ENCODE data around the gene TSHZ3. TPM values are rescaled to one million over a fixed set of nuclear protein-coding genes. Genes with fewer than 3 reads are reported as not detected.
A peak's percentile ranks its signal among the peaks of the same experiment; 100 is the strongest.

Gene TSHZ3
- total RNA-seq, 8 experiments from 2014 or later, result 2.2 to 22.2 (median 14.0) TPM

DNA sequence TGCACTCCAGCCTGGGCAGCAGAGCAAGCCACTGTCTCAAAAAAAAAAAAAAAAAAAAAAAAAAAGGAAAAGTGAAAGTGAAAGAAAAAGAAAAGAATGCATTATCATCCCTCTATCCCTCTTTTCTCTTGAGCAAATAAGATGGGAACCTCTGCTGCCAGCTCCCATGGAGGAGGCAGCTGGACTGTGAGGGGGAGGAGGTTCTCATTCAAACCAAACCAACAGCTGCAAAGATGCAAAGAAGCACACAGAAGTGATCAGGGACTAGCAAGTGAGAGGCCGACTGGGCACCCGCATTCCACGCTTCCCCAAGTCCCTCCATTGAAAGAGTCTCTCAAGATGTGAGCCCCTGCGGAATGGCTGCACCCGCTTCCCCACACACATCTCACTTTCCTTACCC is 63.5 kb downstream of the TSHZ3 start:
- no peak overlapping the region for H3K27ac ChIP-seq
- ATAC-seq (replicated peaks in 6 of 8), result peak in 2 of 8 experiments; percentile 72 to 81
- in situ Hi-C loops (cut with MboI; ENCODE audit: low pct_unique_long_range_greater_than_20kb in 2 of 9, low sequenced_read_pairs in 9 of 9, unreplicated experiment in 9 of 9), result no loop called here
- H3K4me3 ChIP-seq, result no peak overlapping the region
- peaks cover 0 to 29% of the 10 kb centered on the region in 2 donors for H3K4me1 ChIP-seq (replicated peaks in 1 of 2)
- whole genome bisulfite sequencing, 10 experiments, result 0 to 92% (median 47%) methylated on average over 1 to 4 of the region's 5 CpGs; no CpG with 5 or more reads in 2 of the 10 experiments

DNA sequence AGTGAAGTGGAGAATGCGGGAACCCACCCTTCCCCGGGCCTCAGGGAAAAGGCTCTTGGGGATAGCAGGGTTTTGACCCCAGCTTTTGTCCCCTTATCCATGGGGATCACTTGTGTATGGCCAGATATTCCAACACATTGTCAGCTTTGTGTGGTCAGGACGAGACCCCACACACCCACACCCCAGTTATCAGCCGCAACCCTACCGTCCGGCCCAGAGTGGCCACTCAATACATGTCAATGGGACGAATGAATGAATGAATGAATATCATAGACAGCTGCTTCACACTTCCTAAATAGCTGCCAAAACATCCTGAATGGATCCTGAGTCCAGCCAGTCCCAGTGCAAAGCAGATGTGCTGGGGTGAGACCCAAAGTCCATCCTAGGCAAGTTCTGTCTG is 64.6 kb downstream of the TSHZ3 start:
- Histone ChIP-seq H3K4me1 (replicated peaks in 1 of 2) (peaks cover 0 to 25% of the 10 kb centered on the region in 2 donors), H3K27ac (no peak overlapping the region), H3K4me3 (no peak overlapping the region)
- in situ Hi-C loops (cut with MboI; ENCODE audit: low pct_unique_long_range_greater_than_20kb in 2 of 9, low sequenced_read_pairs in 9 of 9, unreplicated experiment in 9 of 9), result no loop called here
- 20 to 100% (median 86%) methylated on average over 1 to 6 of the region's 7 CpGs; no CpG with 5 or more reads in 5 of the 10 experiments for WGBS, 10 experiments
- no peak for ATAC-seq (replicated peaks in 6 of 8)

GRCh38 chr19:31283701-31284100 is 65.5 kb downstream of the TSHZ3 start:
- ATAC-seq (replicated peaks in 6 of 8), result peak in 1 of 8 experiments; percentile 37
- no peak overlapping the region for H3K4me3 ChIP-seq
- in situ Hi-C loops (cut with MboI; ENCODE audit: low pct_unique_long_range_greater_than_20kb in 2 of 9, low sequenced_read_pairs in 9 of 9, unreplicated experiment in 9 of 9), result no loop called here
- H3K27ac ChIP-seq, result no peak overlapping the region
- WGBS, 10 experiments, result 87 to 100% (median 96%) methylated on average over 1 to 6 of the region's 8 CpGs; no CpG with 5 or more reads in 5 of the 10 experiments
- H3K4me1 ChIP-seq (replicated peaks in 1 of 2), result peaks cover 0 to 17% of the 10 kb centered on the region in 2 donors

DNA sequence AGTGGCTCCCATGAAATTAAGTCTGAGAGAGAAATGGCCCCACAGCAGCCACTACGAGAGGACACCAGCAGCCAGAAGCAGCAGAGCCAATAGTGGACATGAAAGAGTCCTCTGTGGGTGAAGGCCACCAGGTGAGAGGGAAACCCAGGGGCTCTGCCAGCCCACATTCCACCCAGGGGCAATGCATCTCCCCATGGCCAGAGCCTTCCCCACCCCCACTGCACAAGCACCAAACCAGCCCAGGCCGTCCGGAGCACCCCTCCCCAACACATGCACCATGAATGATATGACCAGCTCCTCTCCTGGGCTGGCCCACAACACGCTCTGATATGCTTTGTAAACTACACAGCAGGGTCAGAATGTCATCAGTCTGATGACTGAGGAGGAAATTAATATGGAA is 66.9 kb downstream of the TSHZ3 start:
- ATAC-seq (replicated peaks in 6 of 8), result no peak
- 71 to 100% (median 90%) methylated on average over 1 to 2 of the region's 4 CpGs; no CpG with 5 or more reads in 7 of the 10 experiments for WGBS, 10 experiments
- Histone ChIP-seq H3K27ac (no peak overlapping the region), H3K4me3 (no peak overlapping the region), H3K4me1 (replicated peaks in 1 of 2) (peaks cover 0 to 17% of the 10 kb centered on the region in 2 donors)
- in situ Hi-C loops (cut with MboI; ENCODE audit: low pct_unique_long_range_greater_than_20kb in 2 of 9, low sequenced_read_pairs in 9 of 9, unreplicated experiment in 9 of 9), result no loop called here

DNA sequence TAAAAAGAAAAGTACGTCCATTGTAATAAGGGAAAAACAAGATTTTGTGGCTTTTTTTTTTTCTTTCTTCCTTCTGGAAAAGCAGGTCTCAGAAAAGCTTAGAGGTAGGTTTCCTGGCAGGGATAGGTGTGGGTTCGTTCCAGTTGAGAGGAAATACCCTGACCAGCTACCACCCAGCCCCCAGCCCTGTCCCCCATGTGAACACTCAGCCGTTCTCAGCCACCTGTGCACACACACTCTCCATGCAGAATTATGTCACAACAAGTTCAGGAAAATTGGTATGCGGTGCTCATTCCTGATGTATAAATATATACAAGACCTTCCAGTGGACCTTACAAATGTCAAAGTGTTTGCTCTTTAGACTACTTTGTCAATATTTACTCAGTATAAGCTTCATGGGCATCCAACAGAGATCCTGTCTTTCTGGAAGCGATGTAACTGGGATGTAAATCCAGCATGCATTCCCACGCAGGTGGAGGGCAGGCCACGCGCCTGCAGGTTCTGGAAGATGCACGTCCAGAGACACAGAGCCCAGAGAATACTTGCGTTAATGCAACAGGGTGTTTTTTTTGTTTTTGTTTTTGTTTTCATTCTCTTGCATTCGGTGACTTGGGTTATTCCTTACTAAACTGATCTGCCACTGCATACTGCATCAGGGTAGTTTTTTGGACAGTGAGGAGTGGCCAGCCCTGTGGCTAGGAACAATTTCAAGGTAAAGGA is 68.8 kb downstream of the TSHZ3 start:
- in situ Hi-C loops (cut with MboI; ENCODE audit: low pct_unique_long_range_greater_than_20kb in 2 of 9, low sequenced_read_pairs in 9 of 9, unreplicated experiment in 9 of 9), result no loop called here
- no peak overlapping the region for H3K4me3 ChIP-seq
- ATAC-seq (replicated peaks in 6 of 8), result peak in 2 of 8 experiments; percentile 29 to 62
- no peak overlapping the region for H3K27ac ChIP-seq
- H3K4me1 ChIP-seq (replicated peaks in 1 of 2), result peaks cover 8 to 25% of the 10 kb centered on the region in 2 donors
- 66 to 96% (median 81%) methylated on average over 2 to 10 of the region's 11 CpGs for WGBS, 10 experiments

GRCh38 chr19:31279436-31279765 is 69.8 kb downstream of the TSHZ3 start:
- Histone ChIP-seq H3K4me1 (replicated peaks in 1 of 2) (peaks cover 19 to 35% of the 10 kb centered on the region in 2 donors), H3K4me3 (no peak overlapping the region), H3K27ac (no peak overlapping the region)
- in situ Hi-C loops (cut with MboI; ENCODE audit: low pct_unique_long_range_greater_than_20kb in 2 of 9, low sequenced_read_pairs in 9 of 9, unreplicated experiment in 9 of 9), result no loop called here
- no peak for ATAC-seq (replicated peaks in 6 of 8)
- 79 to 100% (median 93%) methylated on average over 1 to 11 of the region's 16 CpGs; no CpG with 5 or more reads in 3 of the 10 experiments for WGBS, 10 experiments

DNA sequence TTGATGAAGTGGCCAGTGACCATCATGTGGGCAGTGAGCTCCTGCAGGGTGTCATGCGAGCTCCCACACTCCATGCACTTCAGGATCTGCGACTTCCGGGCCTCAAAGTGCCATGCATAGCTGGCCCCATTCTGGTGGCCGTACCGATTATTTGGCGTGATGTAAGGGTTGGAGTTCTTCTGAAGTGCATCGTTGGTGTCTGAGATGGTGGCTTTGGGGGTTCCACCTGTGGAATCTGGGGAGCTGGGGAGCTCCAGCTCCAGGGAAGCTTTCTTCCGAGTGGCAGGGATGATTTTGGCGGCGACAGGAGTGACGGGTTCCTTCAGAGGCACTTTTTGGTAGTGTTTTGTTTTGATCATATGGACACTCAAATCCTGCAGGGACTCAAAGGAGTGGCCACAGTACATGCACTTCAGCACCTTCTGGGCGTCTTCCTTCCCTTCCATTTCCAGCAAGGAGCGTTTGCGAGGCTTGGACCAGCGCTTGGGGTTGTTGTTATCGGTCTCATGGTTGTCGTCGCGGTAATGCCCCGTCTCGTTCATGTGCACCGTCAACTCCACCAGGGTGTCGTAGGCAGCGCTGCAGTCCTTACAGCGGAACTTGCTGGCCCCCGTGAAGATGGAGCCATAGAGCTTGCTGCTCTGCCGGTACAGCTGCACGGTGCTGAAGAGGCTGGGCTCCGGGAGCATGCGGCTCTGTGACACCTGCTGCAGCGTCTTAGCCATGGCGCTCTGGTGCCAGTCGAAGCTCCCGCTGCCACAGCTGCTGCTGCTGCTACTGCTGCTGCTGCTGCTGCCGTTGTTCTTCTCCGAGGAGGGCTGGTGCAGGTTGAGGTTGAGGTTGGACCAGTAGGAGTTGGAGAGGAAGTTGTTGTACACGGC is 70.4 kb downstream of the TSHZ3 start:
- no peak for ATAC-seq (replicated peaks in 6 of 8)
- in situ Hi-C loops (cut with MboI; ENCODE audit: low pct_unique_long_range_greater_than_20kb in 2 of 9, low sequenced_read_pairs in 9 of 9, unreplicated experiment in 9 of 9), result no loop called here
- Histone ChIP-seq H3K4me1 (replicated peaks in 1 of 2) (peaks cover 25 to 38% of the 10 kb centered on the region in 2 donors), H3K4me3 (no peak overlapping the region), H3K27ac (no peak overlapping the region)
- 60 to 93% (median 92%) methylated on average over 1 to 13 of the region's 37 CpGs; no CpG with 5 or more reads in 4 of the 10 experiments for WGBS, 10 experiments

GRCh38 chr19:31277516-31277915 is 71.7 kb downstream of the TSHZ3 start:
- 67 to 100% (median 100%) methylated on average over 1 to 16 of the region's 17 CpGs; no CpG with 5 or more reads in 5 of the 10 experiments for WGBS, 10 experiments
- peaks cover 38 to 43% of the 10 kb centered on the region in 2 donors for H3K4me1 ChIP-seq (replicated peaks in 1 of 2)
- in situ Hi-C loops (cut with MboI; ENCODE audit: low pct_unique_long_range_greater_than_20kb in 2 of 9, low sequenced_read_pairs in 9 of 9, unreplicated experiment in 9 of 9), result no loop called here
- no peak for ATAC-seq (replicated peaks in 6 of 8)
- H3K4me3 ChIP-seq, result no peak overlapping the region
- no peak overlapping the region for H3K27ac ChIP-seq

- ATAC-seq (replicated peaks in 6 of 8), result no peak
Observed at GRCh38 chr19:31276831-31277230, 72.4 kb downstream of the TSHZ3 start.

GRCh38 chr19:31275068-31275334 is 74.2 kb downstream of the TSHZ3 start:
- ATAC-seq (replicated peaks in 6 of 8), result peak in 2 of 8 experiments; percentile 8 to 20
- H3K27ac ChIP-seq, result no peak overlapping the region
- peaks cover 41 to 63% of the 10 kb centered on the region in 2 donors for H3K4me1 ChIP-seq (replicated peaks in 1 of 2)
- in situ Hi-C loops (cut with MboI; ENCODE audit: low pct_unique_long_range_greater_than_20kb in 2 of 9, low sequenced_read_pairs in 9 of 9, unreplicated experiment in 9 of 9), result no loop called here
- 58 to 100% (median 77%) methylated on average over 1 to 2 of the region's 2 CpGs; no CpG with 5 or more reads in 1 of the 10 experiments for WGBS, 10 experiments
- no peak overlapping the region for H3K4me3 ChIP-seq

More at GRCh38 chr19:31276831-31277230, 72.4 kb downstream of the TSHZ3 start:
- 77 to 100% (median 90%) methylated on average over 2 to 8 of the region's 16 CpGs; no CpG with 5 or more reads in 3 of the 10 experiments for WGBS, 10 experiments
- in situ Hi-C loops (cut with MboI; ENCODE audit: low pct_unique_long_range_greater_than_20kb in 2 of 9, low sequenced_read_pairs in 9 of 9, unreplicated experiment in 9 of 9), result no loop called here
- Histone ChIP-seq H3K4me3 (no peak overlapping the region), H3K27ac (no peak overlapping the region), H3K4me1 (replicated peaks in 1 of 2) (peaks cover 41 to 44% of the 10 kb centered on the region in 2 donors)

- in situ Hi-C loops (cut with MboI; ENCODE audit: low pct_unique_long_range_greater_than_20kb in 2 of 9, low sequenced_read_pairs in 9 of 9, unreplicated experiment in 9 of 9), result no loop called here
- no peak for ATAC-seq (replicated peaks in 6 of 8)
- 61 to 85% (median 72%) methylated on average over 4 to 17 of the region's 19 CpGs for WGBS, 10 experiments
- Histone ChIP-seq H3K4me3 (no peak overlapping the region), H3K27ac (no peak overlapping the region), H3K4me1 (replicated peaks in 1 of 2) (peaks cover 41 to 68% of the 10 kb centered on the region in 2 donors)
Observed at GRCh38 chr19:31274251-31275067, 74.8 kb downstream of the TSHZ3 start.

- Histone ChIP-seq H3K4me1 (replicated peaks in 1 of 2) (peaks cover 47 to 81% of the 10 kb centered on the region in 2 donors), H3K4me3 (no peak overlapping the region), H3K27ac (peak overlapping the region in 1 of 2 donors; percentile 29)
- in situ Hi-C loops (cut with MboI; ENCODE audit: low pct_unique_long_range_greater_than_20kb in 2 of 9, low sequenced_read_pairs in 9 of 9, unreplicated experiment in 9 of 9), result no loop called here
- ATAC-seq (replicated peaks in 6 of 8), result peak in 4 of 8 experiments; percentile 31 to 70 (median 62)
- WGBS, 10 experiments, result 70 to 100% (median 93%) methylated on average over 1 to 13 of the region's 15 CpGs; no CpG with 5 or more reads in 2 of the 10 experiments
Observed at GRCh38 chr19:31272583-31273106, 76.6 kb downstream of the TSHZ3 start.
